ENCODE results near the gene CTNND2.

Gene CTNND2

GRCh38 chr5:11385901-11386293 is 518.3 kb downstream of the CTNND2 start:
- DNase-seq (ENCODE audit: low read depth in 3 of 3) = no peak

DNA sequence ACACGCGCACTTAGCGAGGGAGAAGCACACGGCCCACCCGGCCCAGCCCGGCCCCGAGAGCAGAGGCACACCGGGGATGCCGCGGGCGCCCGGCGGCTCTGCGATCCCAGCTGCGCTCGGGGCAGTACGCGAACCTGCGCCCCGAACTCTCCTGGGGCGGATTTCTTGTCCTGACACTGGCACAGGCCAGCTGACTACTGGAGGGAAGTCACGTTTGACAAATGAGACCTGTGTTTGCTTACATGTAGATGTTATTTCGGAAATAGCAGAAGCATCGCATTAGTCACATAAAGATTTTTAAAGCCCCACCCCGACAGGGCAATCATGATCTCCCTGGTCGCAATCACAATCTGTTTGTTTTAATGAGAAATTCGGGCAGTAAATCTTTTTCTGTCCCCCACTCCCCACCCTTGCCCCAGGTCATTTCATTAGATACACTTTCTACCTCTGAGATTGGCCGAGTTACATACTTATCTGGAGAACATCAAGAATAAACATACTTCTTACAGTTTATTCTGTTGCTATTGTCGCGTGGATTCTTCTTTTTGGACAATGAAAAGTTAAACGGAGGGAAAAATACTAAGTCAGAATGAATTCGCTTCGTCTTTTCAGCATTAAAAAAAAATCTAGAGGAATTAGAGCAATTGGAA is 518.9 kb downstream of the CTNND2 start:
- no peak for DNase-seq (ENCODE audit: low read depth in 3 of 3)

DNA sequence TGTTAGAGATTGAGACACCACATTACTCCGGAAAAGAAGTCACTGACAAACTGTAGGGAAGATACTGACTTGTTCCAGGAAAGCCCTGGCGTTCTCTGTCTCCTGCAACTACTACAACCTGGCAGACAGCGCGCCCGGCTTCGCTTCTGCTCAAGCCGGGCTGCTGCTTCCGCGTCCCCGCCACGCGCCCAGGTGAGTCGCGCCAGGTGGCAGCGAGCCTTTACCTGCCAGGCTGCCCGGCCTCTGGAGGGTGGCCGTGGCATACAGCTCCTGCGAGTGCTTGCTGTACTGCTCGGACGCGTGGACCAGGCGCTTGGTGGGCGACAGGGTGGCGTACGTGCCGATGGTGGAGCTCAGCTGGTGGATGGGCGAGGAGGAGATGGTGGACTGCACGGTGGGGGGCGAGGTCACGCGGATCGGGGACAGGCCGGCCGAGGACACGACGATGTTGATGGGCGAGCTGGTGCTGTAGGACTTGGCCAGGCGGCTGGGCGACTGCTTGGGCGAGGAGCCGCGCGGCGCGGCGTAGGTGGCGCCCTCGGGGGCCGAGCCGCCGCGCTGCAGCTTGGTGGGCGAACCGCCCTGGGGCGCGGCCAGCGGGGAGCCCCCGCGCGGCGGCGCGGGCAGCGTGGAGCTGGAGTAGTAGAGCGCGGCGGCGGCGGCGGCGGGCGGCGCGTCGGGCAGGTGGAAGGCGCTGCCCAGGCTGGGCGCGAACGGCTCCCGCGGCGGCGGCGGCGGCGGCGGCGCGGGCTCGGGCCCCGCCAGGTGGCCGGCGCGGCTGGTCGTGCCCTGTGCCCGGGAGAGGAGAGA is 519.6 kb downstream of the CTNND2 start:
- no peak for DNase-seq (ENCODE audit: low read depth in 3 of 3)

DNA sequence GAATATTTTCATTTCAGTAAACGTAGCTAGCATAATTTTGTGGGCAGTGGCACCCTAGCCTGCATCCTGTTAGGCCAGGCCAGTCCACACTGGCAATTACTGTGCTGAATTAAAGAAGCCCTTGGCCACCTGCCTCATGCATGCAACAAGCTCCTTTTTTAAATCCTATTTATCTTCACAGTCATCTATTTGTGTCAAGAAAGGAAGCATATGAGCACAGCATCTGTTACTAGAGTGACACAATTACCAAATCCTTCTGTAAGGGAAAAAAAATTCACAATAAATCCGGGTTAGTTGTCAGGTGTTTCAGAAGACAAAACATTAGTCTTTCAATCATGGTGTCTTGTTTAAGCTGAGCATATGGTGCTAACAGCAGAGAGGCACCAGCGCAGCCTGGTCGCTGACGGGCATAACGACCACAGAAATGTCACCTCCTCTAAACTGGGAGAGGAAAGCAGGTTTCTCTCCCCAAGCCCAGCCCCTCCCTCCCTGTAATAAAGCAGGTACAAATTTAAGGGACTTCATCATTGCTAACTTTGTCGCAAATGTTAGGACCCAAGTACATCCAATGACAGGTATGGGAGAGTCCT is 520.6 kb downstream of the CTNND2 start:
- no peak for DNase-seq (ENCODE audit: low read depth in 3 of 3)

- no peak for DNase-seq (ENCODE audit: low read depth in 3 of 3)
Observed at GRCh38 chr5:11378461-11378860, 525.8 kb downstream of the CTNND2 start.

- no peak for DNase-seq (ENCODE audit: low read depth in 3 of 3)
Observed at GRCh38 chr5:11377896-11378295, 526.4 kb downstream of the CTNND2 start.

- DNase-seq (ENCODE audit: low read depth in 3 of 3) = no peak
Observed at GRCh38 chr5:11372191-11372590, 532.1 kb downstream of the CTNND2 start.

DNA sequence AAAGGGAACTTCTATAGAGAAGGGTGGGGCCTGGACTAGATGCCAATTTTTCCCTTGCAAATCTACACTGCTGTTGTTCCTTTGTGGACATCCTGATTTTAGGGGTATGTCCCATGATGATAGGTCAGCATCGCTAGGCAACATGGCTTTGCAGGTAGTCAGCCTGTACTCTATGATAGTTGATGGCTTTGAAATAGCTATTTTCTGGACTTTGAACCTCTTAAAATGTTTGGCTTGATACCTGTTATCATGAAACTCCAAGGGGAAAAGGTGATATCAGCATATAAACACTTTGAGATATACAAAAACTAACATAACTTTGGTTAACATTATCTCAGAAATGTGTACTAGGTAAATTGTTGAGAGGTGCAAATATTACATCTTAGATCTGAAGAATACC is 533.2 kb downstream of the CTNND2 start:
- DNase-seq (ENCODE audit: low read depth in 3 of 3) = no peak

- DNase-seq (ENCODE audit: low read depth in 3 of 3) = no peak
Observed at GRCh38 chr5:11364531-11364930, 539.7 kb downstream of the CTNND2 start.

GRCh38 chr5:11363631-11364178 is 540.5 kb downstream of the CTNND2 start:
- DNase-seq (ENCODE audit: low read depth in 3 of 3) = no peak

DNA sequence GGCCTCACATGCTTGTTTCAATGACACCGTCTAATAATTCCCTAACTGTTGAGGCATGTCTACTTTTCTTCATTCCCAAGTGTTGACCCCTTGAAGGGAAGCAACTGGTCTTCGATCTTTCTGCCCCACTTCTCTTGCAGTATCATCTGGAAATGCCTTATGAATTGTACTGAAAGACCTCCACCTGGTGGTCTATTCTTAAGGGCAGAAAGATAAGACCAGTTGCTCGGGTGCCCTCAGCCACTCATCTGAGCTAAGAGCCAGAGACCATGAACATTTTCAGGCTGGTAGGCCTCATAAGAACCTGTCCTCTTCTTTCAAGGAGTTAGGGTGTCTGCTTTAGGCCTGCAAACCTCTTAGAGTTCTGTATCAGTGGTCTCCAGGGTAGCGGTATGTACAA is 542.5 kb downstream of the CTNND2 start:
- DNase-seq (ENCODE audit: low read depth in 3 of 3) = no peak

DNA sequence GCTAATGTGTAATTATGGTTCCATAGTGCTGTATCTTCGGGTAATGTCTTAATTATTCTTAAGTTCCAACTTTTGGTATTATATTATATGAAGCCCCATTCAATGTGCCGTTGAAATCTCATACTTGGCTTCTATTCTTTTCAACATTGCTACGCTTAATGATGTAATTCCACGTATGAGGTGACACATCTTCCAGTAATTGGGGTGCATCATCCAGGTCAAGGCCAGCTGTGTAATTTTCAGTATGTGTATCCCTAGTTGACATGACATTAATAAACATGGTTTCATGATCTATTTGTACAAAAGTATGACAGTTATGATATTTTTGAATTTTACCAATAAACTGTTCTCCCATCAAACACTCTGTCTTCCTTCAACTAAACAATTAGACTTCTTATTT is 546.3 kb downstream of the CTNND2 start:
- DNase-seq (ENCODE audit: low read depth in 3 of 3) = no peak

- DNase-seq (ENCODE audit: low read depth in 3 of 3) = no peak
Observed at GRCh38 chr5:11355491-11355890, 548.8 kb downstream of the CTNND2 start.

DNA sequence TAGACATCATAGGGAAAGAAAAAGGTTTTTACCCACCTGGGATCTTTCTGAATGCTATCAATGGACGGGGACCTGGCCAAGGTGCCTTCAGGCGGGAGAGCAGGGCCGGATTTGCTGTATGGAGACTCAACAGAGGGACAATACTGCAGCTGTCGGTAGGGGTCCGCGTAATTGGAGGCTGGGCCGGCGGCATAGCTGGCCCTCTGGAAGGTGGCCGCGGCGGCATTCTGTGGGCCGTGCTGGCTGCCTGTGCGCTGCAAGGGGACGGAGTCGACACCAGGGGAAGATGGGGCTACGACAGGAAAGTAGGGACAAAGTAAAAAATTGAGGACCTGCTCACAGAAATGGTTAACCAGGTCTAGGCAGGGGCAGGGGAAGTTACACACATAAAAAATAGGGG is 557.9 kb downstream of the CTNND2 start:
- no peak for DNase-seq (ENCODE audit: low read depth in 3 of 3)

DNA sequence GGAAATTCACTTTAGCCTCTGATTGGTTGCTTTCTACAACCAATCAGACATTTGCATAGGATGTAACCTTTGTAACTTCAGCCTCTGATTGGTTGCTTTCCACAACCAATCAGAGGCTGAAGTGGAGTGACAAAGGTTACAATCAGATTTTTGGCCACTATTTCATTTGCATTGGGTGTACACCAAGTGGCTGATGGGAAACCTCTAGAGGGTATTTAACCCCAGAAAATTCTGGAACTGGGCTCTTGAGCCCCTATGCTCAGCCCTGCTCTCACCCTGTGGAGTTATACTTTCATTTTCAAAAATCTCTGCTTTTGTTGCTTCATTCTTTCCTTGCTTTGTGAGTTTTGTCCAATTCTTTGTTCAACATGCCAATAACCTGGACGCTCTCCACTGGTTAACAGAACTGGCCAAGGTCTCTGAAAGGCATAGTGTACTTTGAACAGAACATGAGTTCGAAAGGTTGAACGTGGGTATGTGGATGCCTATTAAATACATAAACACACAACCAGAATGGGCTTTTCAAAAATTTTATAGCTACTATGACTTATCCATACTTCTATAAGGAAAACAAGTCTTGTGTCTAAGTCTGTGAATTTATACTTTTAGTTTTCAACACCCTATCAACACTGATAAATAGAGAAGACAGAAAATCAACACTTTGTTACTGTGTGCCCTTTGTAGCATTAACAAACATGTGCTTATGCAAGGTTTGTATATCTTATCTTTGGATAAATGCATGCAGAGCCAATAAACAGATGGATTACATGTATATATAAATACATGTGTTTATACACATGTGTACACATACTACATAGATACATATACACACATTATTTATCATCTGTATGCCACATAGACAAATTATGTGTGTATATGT is 568.1 kb downstream of the CTNND2 start:
- no peak for DNase-seq (ENCODE audit: low read depth in 3 of 3)

- DNase-seq (ENCODE audit: low read depth in 3 of 3) = no peak
Observed at GRCh38 chr5:11334404-11334803, 569.8 kb downstream of the CTNND2 start.

DNA sequence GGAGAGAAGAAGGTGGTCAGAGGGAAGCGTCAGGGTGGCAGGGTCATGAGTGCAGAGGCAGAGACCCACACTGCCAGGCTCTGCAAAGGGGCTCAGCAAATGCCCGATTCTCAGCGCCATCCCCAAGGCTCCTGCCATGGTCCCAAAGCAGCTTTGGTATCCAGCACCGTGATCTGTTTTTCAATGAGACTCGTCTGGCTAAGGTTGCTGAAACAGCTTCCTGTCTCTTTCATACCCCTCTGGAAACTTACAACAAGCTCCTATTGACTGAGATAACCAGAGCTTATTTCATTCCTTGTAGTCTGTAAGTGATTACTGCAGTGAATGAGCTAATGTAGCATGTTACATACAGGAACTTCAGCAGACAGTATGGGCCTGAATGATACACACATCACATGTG is 574.6 kb downstream of the CTNND2 start:
- no peak for DNase-seq (ENCODE audit: low read depth in 3 of 3)

DNA sequence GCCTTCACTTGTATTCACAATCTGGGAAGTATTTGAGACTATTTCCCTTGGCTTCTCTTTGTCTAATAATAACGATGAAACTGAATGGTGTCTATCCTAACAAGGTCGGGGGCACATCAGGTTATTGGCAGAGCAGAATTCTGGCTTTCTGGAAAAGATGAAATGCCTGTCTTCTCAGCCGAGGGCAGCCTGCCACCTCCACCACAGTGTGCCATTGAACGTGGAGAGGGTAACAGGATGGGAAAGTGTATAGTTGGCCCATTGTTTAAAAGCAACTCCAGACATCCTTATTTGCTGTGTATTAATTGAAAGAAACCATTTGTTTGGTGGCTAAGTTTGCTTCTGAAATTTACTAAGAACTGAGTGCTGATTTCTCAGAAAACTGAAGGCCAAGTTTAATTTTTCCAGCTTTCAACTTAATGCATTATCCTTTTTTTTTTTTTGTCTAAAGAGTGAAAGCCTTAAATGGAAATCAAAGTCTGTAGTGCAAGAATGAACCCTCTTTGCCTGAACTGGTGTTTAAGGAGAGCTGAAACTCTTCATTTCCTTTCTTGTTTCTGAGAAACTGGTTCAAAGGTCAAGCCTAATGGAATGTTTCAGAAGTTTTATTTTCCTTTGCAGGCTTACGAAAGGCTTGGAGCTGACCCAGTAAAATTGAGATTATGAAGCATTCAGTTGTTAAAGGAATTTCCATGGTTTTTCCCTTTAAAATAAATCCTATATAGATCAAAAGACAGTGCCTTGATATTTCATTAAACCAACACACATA is 579.5 kb downstream of the CTNND2 start:
- no peak for DNase-seq (ENCODE audit: low read depth in 3 of 3)

DNA sequence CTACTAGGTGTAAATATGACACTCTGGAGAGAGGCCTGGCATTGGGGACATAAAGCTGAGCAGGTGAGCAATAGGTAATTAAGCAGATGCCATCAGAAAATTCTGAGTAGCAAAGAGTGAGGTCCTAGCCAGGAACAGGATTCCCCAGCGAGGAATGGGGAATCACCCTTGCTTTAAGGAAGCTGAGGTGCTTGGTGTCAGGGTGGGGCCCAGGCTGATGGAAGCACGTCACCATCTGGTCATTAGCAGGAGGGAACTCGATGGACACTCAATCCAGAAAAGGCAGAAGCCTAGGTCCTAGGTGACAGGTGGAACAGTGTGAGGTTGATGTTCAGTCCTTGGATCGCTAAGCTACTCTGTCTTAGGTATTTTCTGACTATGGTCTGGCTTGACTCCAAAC is 580.5 kb downstream of the CTNND2 start:
- DNase-seq (ENCODE audit: low read depth in 3 of 3) = no peak

GRCh38 chr5:11322133-11322532 is 582.1 kb downstream of the CTNND2 start:
- no peak for DNase-seq (ENCODE audit: low read depth in 3 of 3)

All from stimulated activated CD4-positive, alpha-beta T cell treated with anti-CD3 and anti-CD28 coated beads, TNF-alpha, amount 100 ng/mL, for 4 hours (primary cell).